HepG2 (cell line): ENCODE results near the gene HPCAL1. TPM values are rescaled to one million over a fixed set of nuclear protein-coding genes. Genes with fewer than 3 reads are reported as not detected.

Source experiments
- CCDC6 ChIP-seq: sonication (generic); formaldehyde crosslinking; IDR thresholded peaks from 2 replicates; pipeline ENCODE4 v1.8.1; 2022; ENCODE audit warnings: mild to moderate bottlenecking, missing genetic modification reagents, moderate library complexity
- CSRNP1 ChIP-seq: sonication (generic); formaldehyde crosslinking; IDR thresholded peaks from 2 replicates; pipeline ENCODE4 v1.8.1; 2023; ENCODE audit warnings: mild to moderate bottlenecking, missing genetic modification reagents
- DPF2 ChIP-seq: sonication (generic); formaldehyde crosslinking; IDR thresholded peaks from 2 replicates; pipeline ENCODE4 v1.4.0; 2020; ENCODE audit warnings: mild to moderate bottlenecking, low read depth, missing genetic modification reagents, borderline replicate concordance
- DRAP1 ChIP-seq: IDR thresholded peaks from 2 replicates; pipeline ENCODE4 v1.6.1; 2016; ENCODE audit warnings: missing genetic modification reagents, missing compliant biosample characterization
- ETV5 ChIP-seq: IDR thresholded peaks from 2 replicates; pipeline ENCODE4 v1.6.1; 2018; ENCODE audit warnings: missing biosample characterization, missing genetic modification reagents, inconsistent platforms, borderline replicate concordance
- HCFC1 ChIP-seq: fragments of 150-350 bp; IDR thresholded peaks from 2 replicates; pipeline ENCODE4 v1.6.1; 2014; ENCODE audit warnings: low read depth, low read length
- HNF1A ChIP-seq, 2 experiments: sonication (generic) in 1 of 2; formaldehyde crosslinking in 1 of 2; IDR thresholded peaks; 2 replicates each; pipeline versions ENCODE4 v1.4.0 to v1.6.1; 2016 to 2020; ENCODE audit warnings: borderline replicate concordance in 1 of 2, low read depth in 1 of 2, mild to moderate bottlenecking in 1 of 2, missing genetic modification reagents in 1 of 2
- HNF1B ChIP-seq: sonication (generic); formaldehyde crosslinking; IDR thresholded peaks from 2 replicates; pipeline ENCODE4 v1.5.1; 2020; ENCODE audit warnings: mild to moderate bottlenecking, moderate library complexity, missing genetic modification reagents
- KLF16 ChIP-seq, 2 experiments: sonication (generic) in 1 of 2; formaldehyde crosslinking in 1 of 2; IDR thresholded peaks; 2 replicates each; pipeline versions ENCODE4 v1.6.1 to v1.8.0; 2016 to 2023; ENCODE audit warnings: missing genetic modification reagents in 2 of 2, missing compliant biosample characterization in 1 of 2
- MIER3 ChIP-seq: IDR thresholded peaks from 2 replicates; pipeline ENCODE4 v1.6.1; 2016; ENCODE audit warnings: missing compliant biosample characterization, borderline replicate concordance
- PTBP1 ChIP-seq: fragments of 200-400 bp; formaldehyde crosslinking; IDR thresholded peaks from 2 replicates; pipeline ENCODE4 v1.6.1; 2018; ENCODE audit warnings: low read length, low read depth; ENCODE audit not compliant: poor library complexity, severe bottlenecking
- SMAD3 ChIP-seq: sonication (generic); formaldehyde crosslinking; IDR thresholded peaks from 2 replicates; pipeline ENCODE4 v1.4.0; 2020; ENCODE audit warnings: missing genetic modification reagents
- SMYD3 ChIP-seq: sonication (generic); formaldehyde crosslinking; IDR thresholded peaks from 2 replicates; pipeline ENCODE4 v1.8.1; 2023; ENCODE audit warnings: mild to moderate bottlenecking, missing genetic modification reagents
- SPEN ChIP-seq: sonication (generic); formaldehyde crosslinking; IDR thresholded peaks from 2 replicates; pipeline ENCODE4 v1.5.1; 2020; ENCODE audit warnings: low read depth, mild to moderate bottlenecking, missing genetic modification reagents
- TAF1 ChIP-seq: sonication (generic); formaldehyde crosslinking; IDR thresholded peaks from 2 replicates; pipeline ENCODE4 v1.4.0; 2020; ENCODE audit warnings: missing genetic modification reagents
- TEAD3 ChIP-seq: optimal IDR thresholded peaks from 2 replicates; pipeline ENCODE3; 2016; ENCODE audit warnings: borderline replicate concordance
- ZC3H13 ChIP-seq: sonication (generic); formaldehyde crosslinking; IDR thresholded peaks from 2 replicates; pipeline ENCODE4 v1.8.1; 2023; ENCODE audit warnings: mild to moderate bottlenecking, missing genetic modification reagents, moderate library complexity
- ZMYM2 ChIP-seq: sonication (generic); formaldehyde crosslinking; IDR thresholded peaks from 2 replicates; pipeline ENCODE4 v1.8.0; 2022; ENCODE audit warnings: mild to moderate bottlenecking, missing genetic modification reagents
- ZNF230 ChIP-seq: sonication (generic); formaldehyde crosslinking; IDR thresholded peaks from 2 replicates; pipeline ENCODE4 v1.4.0; 2020; ENCODE audit warnings: mild to moderate bottlenecking, missing genetic modification reagents
- ZNF367 ChIP-seq: sonication (generic); formaldehyde crosslinking; IDR thresholded peaks from 2 replicates; pipeline ENCODE4 v1.4.0; 2020; ENCODE audit warnings: missing genetic modification reagents, borderline replicate concordance
- ZNF816 ChIP-seq: sonication (generic); formaldehyde crosslinking; IDR thresholded peaks from 2 replicates; pipeline ENCODE4 v1.8.0; 2022; ENCODE audit warnings: missing genetic modification reagents, mild to moderate bottlenecking, borderline replicate concordance
- polyA plus RNA-seq, 8 experiments: library from polyadenylated mRNA; depleted of rRNA in 3 of 8; stranded (reverse) in 7 of 8; unstranded in 1 of 8; fragments of >200 nt; fragmentation: Illumina TruSeq in 4 of 8; extraction: Trizol in 4 of 8; gene quantifications; 2 replicates each; pipeline versions ENCODE4 v1.2.1 to v1.2.3, GENCODE V29; 2011 to 2016; ENCODE audit warnings: low read depth in 4 of 8, missing spikeins in 1 of 8, mixed read lengths in 1 of 8; ENCODE audit not compliant: insufficient read depth in 1 of 8
- total RNA-seq, 5 experiments: library from RNA; depleted of rRNA; stranded (reverse); fragments of >200 nt; fragmentation: Illumina TruSeq; extraction: Trizol; gene quantifications; 2 replicates each; pipeline ENCODE4 v1.2.3, GENCODE V29; 2016; ENCODE audit warnings: low read depth in 1 of 5

The HPCAL1 gene
- total and polyA plus RNA-seq, 2 of the 13 experiments (the other 11 are each of a cell fraction or from before 2014, with no cell fraction given) = 29.5 to 29.9 TPM

GRCh38 chr2:10302479-10303180, at the start of gene HPCAL1 (continued):
- TF ChIP-seq MIER3 (CRISPR knock-in tag) (0 out of 2 replicates have a peak, but pooled peaks have one; percentile 43), DRAP1 (CRISPR knock-in tag) (peak; percentile 73; the same call in 1 of the 2 replicates), SPEN (CRISPR knock-in tag) (peak; percentile 86), HNF1A (IDR thresholded peaks at IDR 0.05; ENCODE audit: low read depth) (no peak), HNF1A (CRISPR knock-in tag; IDR thresholded peaks at IDR 0.05; ENCODE audit: borderline replicate concordance) (peak; percentile 63; the same call in 1 of the 2 replicates), PTBP1 (peak; percentile 11), ZNF230 (CRISPR knock-in tag) (no peak), ZMYM2 (CRISPR knock-in tag) (no peak; the same call in 1 of the 2 replicates), TAF1 (CRISPR knock-in tag) (peak; percentile 40; the same call in 1 of the 2 replicates), TEAD3 (CRISPR knock-in tag) (peak; percentile 75), ZNF367 (CRISPR knock-in tag) (no peak), HNF1B (CRISPR knock-in tag) (peak; percentile 47; the same call in 1 of the 2 replicates), SMAD3 (CRISPR knock-in tag) (no peak), HCFC1 (no peak; the same call in 1 of the 2 replicates), CSRNP1 (CRISPR knock-in tag) (peak; percentile 85), KLF16 (CRISPR knock-in tag; IDR thresholded peaks at IDR 0.05) (peak in 1 of 2 experiments; percentile 84; a peak in 2 of 4 replicates), DPF2 (CRISPR knock-in tag) (0 out of 2 replicates have a peak, but pooled peaks have one; percentile 21), ZC3H13 (CRISPR knock-in tag) (peak; percentile 72; the same call in 1 of the 2 replicates), CCDC6 (peak; percentile 88), SMYD3 (CRISPR knock-in tag) (peak; percentile 34; the same call in 1 of the 2 replicates), ETV5 (CRISPR knock-in tag) (peak; percentile 64; the same call in 1 of the 2 replicates), ZNF816 (CRISPR knock-in tag) (peak; percentile 95)
